GM12892 (cell line): ENCODE data around the gene NCOA1.

Experiments used
- POLR2A ChIP-seq: IDR thresholded peaks from 2 replicates; pipeline ENCODE4 v1.6.1; 2011; ENCODE audit warnings: low read depth, low read length, control low read depth
- POLR2AphosphoS5 ChIP-seq: IDR thresholded peaks from 2 replicates; pipeline ENCODE4 v1.6.1; 2011; ENCODE audit warnings: low read depth, low read length, control low read depth
- TAF1 ChIP-seq: IDR thresholded peaks from 2 replicates; pipeline ENCODE4 v1.6.1; 2011; ENCODE audit warnings: low read depth, mild to moderate bottlenecking, control low read depth, low read length, borderline replicate concordance

DNA sequence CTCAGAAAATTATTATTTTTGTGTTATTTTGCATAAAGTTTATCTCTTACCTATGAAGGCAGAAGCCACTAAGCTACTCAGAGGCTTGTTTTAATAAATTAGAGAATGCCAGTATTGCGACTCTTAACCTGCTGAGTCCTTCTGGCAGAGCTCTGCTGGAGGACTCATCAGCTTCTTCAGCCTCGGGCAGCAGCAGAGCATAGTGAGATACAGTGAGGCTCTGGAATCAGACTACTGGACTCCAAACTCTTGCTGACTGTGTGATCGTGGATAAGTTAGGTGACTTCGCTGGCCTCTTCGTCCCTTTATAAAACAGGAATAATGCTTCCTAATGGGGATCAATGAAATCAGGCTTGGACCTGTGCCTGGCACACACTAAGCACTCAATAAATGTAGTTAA, 300.4 kb downstream of the NCOA1 start:
- TF ChIP-seq POLR2A = no peak
- TF ChIP-seq TAF1 = no peak
- no peak for TF ChIP-seq POLR2AphosphoS5
